ENCODE measurements around the gene ARL4A.

DNA sequence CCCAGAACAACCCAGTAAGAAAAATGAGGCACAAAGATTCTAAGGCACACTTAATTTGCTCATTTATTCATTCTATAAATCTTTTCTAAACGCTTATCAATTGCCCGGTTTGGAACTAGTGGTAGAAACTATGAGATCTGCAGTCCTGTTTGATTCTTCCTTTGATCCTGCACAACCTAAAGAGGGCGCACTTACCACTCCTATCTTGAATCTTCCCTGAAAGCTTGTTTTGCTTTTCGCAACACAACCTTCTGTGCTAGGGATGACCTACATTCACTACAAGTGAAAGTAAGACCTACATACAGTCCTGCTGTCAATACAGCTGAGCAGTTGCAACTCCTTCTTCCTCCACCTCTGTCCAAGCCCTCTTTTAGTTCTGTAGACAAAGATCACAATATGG is 12.6 kb upstream of the ARL4A start:
- TF ChIP-seq TCF4 (CRISPR knock-in tag; IDR thresholded peaks at IDR 0.05; ENCODE audit: borderline replicate concordance) (no peak), ARNTL (CRISPR knock-in tag; IDR thresholded peaks at IDR 0.05; ENCODE audit: borderline replicate concordance, low read depth) (no peak), POU6F1 (CRISPR knock-in tag; IDR thresholded peaks at IDR 0.05; ENCODE audit: borderline replicate concordance, low read depth) (no peak), PATZ1 (CRISPR knock-in tag; IDR thresholded peaks at IDR 0.05; ENCODE audit: borderline replicate concordance) (no peak), OSR1 (CRISPR knock-in tag; IDR thresholded peaks at IDR 0.05) (no peak), ZC3H10 (CRISPR knock-in tag; IDR thresholded peaks at IDR 0.05) (no peak), BACH2 (CRISPR knock-in tag; IDR thresholded peaks at IDR 0.05; ENCODE audit: borderline replicate concordance) (no peak), RARB (CRISPR knock-in tag; IDR thresholded peaks at IDR 0.05) (no peak)

Data from SK-N-SH treated with all-trans-retinoic acid at 6 μM for 48 hours (cell line).